IPS-20b (cell line): ENCODE measurements around the gene CENPU.
A peak's percentile ranks its signal among the peaks of the same experiment; 100 is the strongest.

Source experiments
- H3K27ac ChIP-seq: one replicate; pipeline ENCODE4 v1.5.1; 2013; ENCODE audit warnings: low read length
- H3K27me3 ChIP-seq: 2 replicates; pipeline ENCODE4 v1.6.1; 2013; ENCODE audit warnings: mild to moderate bottlenecking, low read length, inconsistent platforms; ENCODE audit not compliant: insufficient read depth
- H3K36me3 ChIP-seq: 2 replicates; pipeline ENCODE4 v1.6.1; 2013; ENCODE audit warnings: low read depth, mild to moderate bottlenecking, inconsistent platforms, low read length, moderate library complexity; ENCODE audit not compliant: insufficient read depth
- H3K4me1 ChIP-seq: 2 replicates; pipeline ENCODE4 v1.6.1; 2013; ENCODE audit warnings: mild to moderate bottlenecking, control low read depth, inconsistent platforms, low read length, moderate library complexity; ENCODE audit not compliant: insufficient read depth
- H3K4me3 ChIP-seq: 2 replicates; pipeline ENCODE4 v1.5.1; 2013; ENCODE audit warnings: mild to moderate bottlenecking, low read length, inconsistent platforms
- H3K9ac ChIP-seq: 2 replicates; pipeline ENCODE4 v1.6.1; 2013; ENCODE audit warnings: low read depth, mild to moderate bottlenecking, inconsistent platforms, low read length, moderate library complexity
- H3K9me3 ChIP-seq: 2 replicates; pipeline ENCODE4 v1.6.1; 2013; ENCODE audit warnings: mild to moderate bottlenecking, low read depth, low read length, inconsistent platforms; ENCODE audit not compliant: insufficient read depth

Gene CENPU

GRCh38 chr4:184645904-184646610 lies 87.8 kb downstream of the CENPU start:
- H3K9ac ChIP-seq: no peak overlapping the region
- no peaks in the 10 kb centered on the region; the same call in 1 of the 2 replicates for H3K36me3 ChIP-seq
- no peaks in the 10 kb centered on the region for H3K9me3 ChIP-seq
- H3K4me1 ChIP-seq: peaks cover 48% of the 10 kb centered on the region
- no peaks in the 10 kb centered on the region for H3K27me3 ChIP-seq
- no peak overlapping the region for H3K27ac ChIP-seq
- no peak overlapping the region for H3K4me3 ChIP-seq

DNA sequence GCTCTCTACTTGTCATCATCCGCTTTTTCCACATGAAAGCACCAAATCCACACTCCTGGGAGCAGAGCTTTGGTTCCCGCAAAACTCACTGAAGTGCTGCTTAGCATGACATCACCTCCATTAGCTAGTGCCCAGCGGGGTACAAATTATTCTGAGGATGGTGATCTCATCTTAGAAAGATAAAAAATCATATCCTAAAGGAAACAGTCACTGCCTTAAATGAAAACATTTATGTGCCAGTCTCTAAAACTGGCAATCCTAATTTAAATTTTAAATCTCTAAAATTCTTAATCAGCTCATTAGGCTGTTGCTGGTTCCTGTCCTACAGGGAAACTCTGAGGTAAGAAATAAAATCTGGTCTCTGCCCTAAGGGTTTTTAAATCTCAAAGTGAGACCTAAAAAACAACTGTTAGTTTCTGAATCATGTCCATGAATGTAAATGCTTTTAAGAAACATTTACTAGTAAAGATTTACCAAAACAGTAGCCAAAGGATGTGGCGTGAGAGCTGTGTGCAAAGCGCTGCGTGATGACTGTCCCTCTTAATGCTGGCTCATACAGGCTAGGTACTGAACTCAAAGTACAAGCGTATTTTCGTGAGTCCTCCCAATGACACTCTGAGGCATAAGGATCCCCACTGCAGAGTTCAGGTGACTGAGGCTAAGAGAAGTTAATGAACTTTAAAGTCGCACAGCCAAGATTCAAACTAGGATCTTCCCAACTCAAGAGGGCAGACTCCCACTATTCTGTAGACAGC lies 89.2 kb downstream of the CENPU start:
- peak overlapping the region; percentile 43; the same call in 1 of the 2 replicates for H3K9ac ChIP-seq
- peaks cover 42% of the 10 kb centered on the region for H3K4me1 ChIP-seq
- H3K4me3 ChIP-seq: peak overlapping the region; percentile 37
- no peaks in the 10 kb centered on the region for H3K27me3 ChIP-seq
- peak overlapping the region; percentile 3 for H3K27ac ChIP-seq
- peaks cover 6% of the 10 kb centered on the region; the same call in 1 of the 2 replicates for H3K36me3 ChIP-seq
- H3K9me3 ChIP-seq: no peaks in the 10 kb centered on the region
